ENCODE results near the gene LSAMP. TPM values are rescaled to one million over a fixed set of nuclear protein-coding genes. Genes with fewer than 3 reads are reported as not detected.

The LSAMP gene
- total and polyA plus RNA-seq, 2 experiments from 2014 or later: 2.0 to 2.9 TPM

DNA sequence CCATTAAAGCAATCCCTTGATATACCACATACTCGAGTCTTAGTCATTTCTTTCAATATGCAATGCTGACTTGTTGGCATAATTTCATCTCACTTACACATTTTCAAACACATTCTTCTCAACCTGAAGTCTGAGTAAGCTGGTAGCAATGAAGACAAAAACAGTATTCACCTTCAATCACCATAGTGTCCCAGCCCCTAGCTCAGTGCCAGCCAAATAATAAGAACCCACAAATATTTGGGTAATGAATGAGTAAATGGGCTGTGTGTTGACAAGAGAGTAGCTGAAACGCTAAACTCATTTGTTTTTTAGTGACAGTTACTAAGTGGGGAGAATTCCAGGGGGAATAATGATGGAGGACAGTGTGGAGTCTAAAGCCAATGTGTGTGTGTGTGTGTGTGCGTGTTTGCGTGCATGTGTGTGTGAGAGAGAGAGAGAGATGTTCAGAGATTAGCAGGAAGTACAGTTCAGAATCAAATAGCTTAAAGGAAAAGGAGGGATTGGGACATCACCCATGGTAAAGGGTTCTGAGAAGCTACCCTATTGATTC is 656.3 kb downstream of the LSAMP start:
- no peak overlapping the region for H3K4me2 ChIP-seq
- H3K27me3 Mint-ChIP-seq (ENCODE audit: insufficient read depth, low read depth, poor library complexity): peaks cover 7% of the 10 kb centered on the region
- no peak overlapping the region for H2AFZ ChIP-seq
- peaks cover 21% of the 10 kb centered on the region for H3K4me1 Mint-ChIP-seq
- no peak for DNase-seq (ENCODE audit: low spot score)
- H3K27ac Mint-ChIP-seq: no peak overlapping the region
- no peak for TF ChIP-seq CREB1 (CRISPR knock-in tag; IDR thresholded peaks at IDR 0.05; ENCODE audit: low read depth)
- TF ChIP-seq STAT1 (IDR thresholded peaks at IDR 0.05; ENCODE audit: unreplicated experiment): no peak
- no peak for TF ChIP-seq JUNB (IDR thresholded peaks at IDR 0.05; ENCODE audit: unreplicated experiment)
- TF ChIP-seq POLR2AphosphoS5 (IDR thresholded peaks at IDR 0.05; ENCODE audit: low read depth): no peak
- TF ChIP-seq, protein P1, sequence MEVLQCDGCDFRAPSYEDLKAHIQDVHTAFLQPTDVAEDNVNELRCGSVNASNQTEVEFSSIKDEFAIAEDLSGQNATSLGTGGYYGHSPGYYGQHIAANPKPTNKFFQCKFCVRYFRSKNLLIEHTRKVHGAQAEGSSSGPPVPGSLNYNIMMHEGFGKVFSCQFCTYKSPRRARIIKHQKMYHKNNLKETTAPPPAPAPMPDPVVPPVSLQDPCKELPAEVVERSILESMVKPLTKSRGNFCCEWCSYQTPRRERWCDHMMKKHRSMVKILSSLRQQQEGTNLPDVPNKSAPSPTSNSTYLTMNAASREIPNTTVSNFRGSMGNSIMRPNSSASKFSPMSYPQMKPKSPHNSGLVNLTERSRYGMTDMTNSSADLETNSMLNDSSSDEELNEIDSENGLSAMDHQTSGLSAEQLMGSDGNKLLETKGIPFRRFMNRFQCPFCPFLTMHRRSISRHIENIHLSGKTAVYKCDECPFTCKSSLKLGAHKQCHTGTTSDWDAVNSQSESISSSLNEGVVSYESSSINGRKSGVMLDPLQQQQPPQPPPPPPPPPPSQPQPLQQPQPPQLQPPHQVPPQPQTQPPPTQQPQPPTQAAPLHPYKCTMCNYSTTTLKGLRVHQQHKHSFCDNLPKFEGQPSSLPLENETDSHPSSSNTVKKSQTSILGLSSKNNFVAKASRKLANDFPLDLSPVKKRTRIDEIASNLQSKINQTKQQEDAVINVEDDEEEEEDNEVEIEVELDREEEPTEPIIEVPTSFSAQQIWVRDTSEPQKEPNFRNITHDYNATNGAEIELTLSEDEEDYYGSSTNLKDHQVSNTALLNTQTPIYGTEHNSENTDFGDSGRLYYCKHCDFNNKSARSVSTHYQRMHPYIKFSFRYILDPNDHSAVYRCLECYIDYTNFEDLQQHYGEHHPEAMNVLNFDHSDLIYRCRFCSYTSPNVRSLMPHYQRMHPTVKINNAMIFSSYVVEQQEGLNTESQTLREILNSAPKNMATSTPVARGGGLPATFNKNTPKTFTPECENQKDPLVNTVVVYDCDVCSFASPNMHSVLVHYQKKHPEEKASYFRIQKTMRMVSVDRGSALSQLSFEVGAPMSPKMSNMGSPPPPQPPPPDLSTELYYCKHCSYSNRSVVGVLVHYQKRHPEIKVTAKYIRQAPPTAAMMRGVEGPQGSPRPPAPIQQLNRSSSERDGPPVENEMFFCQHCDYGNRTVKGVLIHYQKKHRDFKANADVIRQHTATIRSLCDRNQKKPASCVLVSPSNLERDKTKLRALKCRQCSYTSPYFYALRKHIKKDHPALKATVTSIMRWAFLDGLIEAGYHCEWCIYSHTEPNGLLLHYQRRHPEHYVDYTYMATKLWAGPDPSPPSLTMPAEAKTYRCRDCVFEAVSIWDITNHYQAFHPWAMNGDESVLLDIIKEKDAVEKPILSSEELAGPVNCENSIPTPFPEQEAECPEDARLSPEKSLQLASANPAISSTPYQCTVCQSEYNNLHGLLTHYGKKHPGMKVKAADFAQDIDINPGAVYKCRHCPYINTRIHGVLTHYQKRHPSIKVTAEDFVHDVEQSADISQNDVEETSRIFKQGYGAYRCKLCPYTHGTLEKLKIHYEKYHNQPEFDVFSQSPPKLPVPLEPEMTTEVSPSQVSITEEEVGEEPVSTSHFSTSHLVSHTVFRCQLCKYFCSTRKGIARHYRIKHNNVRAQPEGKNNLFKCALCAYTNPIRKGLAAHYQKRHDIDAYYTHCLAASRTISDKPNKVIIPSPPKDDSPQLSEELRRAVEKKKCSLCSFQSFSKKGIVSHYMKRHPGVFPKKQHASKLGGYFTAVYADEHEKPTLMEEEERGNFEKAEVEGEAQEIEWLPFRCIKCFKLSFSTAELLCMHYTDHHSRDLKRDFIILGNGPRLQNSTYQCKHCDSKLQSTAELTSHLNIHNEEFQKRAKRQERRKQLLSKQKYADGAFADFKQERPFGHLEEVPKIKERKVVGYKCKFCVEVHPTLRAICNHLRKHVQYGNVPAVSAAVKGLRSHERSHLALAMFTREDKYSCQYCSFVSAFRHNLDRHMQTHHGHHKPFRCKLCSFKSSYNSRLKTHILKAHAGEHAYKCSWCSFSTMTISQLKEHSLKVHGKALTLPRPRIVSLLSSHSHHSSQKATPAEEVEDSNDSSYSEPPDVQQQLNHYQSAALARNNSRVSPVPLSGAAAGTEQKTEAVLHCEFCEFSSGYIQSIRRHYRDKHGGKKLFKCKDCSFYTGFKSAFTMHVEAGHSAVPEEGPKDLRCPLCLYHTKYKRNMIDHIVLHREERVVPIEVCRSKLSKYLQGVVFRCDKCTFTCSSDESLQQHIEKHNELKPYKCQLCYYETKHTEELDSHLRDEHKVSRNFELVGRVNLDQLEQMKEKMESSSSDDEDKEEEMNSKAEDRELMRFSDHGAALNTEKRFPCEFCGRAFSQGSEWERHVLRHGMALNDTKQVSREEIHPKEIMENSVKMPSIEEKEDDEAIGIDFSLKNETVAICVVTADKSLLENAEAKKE (CRISPR knock-in tag; IDR thresholded peaks at IDR 0.05): no peak
- TF ChIP-seq ZNF331 (CRISPR knock-in tag; IDR thresholded peaks at IDR 0.05; ENCODE audit: low read depth): no peak
- no peak for TF ChIP-seq EZH2 (IDR thresholded peaks at IDR 0.05; ENCODE audit: low read depth, unreplicated experiment)
- no peak for TF ChIP-seq NANOG (IDR thresholded peaks at IDR 0.05; ENCODE audit: borderline replicate concordance)
- TF ChIP-seq, protein P2, sequence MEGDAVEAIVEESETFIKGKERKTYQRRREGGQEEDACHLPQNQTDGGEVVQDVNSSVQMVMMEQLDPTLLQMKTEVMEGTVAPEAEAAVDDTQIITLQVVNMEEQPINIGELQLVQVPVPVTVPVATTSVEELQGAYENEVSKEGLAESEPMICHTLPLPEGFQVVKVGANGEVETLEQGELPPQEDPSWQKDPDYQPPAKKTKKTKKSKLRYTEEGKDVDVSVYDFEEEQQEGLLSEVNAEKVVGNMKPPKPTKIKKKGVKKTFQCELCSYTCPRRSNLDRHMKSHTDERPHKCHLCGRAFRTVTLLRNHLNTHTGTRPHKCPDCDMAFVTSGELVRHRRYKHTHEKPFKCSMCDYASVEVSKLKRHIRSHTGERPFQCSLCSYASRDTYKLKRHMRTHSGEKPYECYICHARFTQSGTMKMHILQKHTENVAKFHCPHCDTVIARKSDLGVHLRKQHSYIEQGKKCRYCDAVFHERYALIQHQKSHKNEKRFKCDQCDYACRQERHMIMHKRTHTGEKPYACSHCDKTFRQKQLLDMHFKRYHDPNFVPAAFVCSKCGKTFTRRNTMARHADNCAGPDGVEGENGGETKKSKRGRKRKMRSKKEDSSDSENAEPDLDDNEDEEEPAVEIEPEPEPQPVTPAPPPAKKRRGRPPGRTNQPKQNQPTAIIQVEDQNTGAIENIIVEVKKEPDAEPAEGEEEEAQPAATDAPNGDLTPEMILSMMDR (conservative IDR thresholded peaks at IDR 0.05; ENCODE audit: low read depth in 2 of 2): no peak
- TF ChIP-seq, protein P3, sequence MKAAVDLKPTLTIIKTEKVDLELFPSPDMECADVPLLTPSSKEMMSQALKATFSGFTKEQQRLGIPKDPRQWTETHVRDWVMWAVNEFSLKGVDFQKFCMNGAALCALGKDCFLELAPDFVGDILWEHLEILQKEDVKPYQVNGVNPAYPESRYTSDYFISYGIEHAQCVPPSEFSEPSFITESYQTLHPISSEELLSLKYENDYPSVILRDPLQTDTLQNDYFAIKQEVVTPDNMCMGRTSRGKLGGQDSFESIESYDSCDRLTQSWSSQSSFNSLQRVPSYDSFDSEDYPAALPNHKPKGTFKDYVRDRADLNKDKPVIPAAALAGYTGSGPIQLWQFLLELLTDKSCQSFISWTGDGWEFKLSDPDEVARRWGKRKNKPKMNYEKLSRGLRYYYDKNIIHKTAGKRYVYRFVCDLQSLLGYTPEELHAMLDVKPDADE (IDR thresholded peaks at IDR 0.05): no peak
- TF ChIP-seq EZH2phosphoT487 (IDR thresholded peaks at IDR 0.05; ENCODE audit: unreplicated experiment): no peak
- TF ChIP-seq ZNF114 (CRISPR knock-in tag; IDR thresholded peaks at IDR 0.05): no peak
- H3K4me1 ChIP-seq (ENCODE audit: insufficient read depth): peaks cover 23% of the 10 kb centered on the region
- H3K79me2 ChIP-seq (replicated peaks; ENCODE audit: insufficient read depth): no peaks in the 10 kb centered on the region
- H3K9me2 ChIP-seq (ENCODE audit: insufficient read depth): peaks cover 5% of the 10 kb centered on the region; the same call in 1 of the 2 replicates
- H3F3A ChIP-seq (replicated peaks; ENCODE audit: low read depth): no peaks in the 10 kb centered on the region
- H3K36me3 ChIP-seq (ENCODE audit: insufficient read depth): no peaks in the 10 kb centered on the region
- no peak for ATAC-seq
- H3K36me3 Mint-ChIP-seq (ENCODE audit: low read depth): no peaks in the 10 kb centered on the region; the same call in 1 of the 3 replicates
- H3K4me3 ChIP-seq: no peak overlapping the region
- no peaks in the 10 kb centered on the region for H4K20me1 ChIP-seq (replicated peaks; ENCODE audit: insufficient read depth)
- H3K27ac ChIP-seq (ENCODE audit: low read depth): no peak overlapping the region
- peaks cover 8% of the 10 kb centered on the region for H3K9me3 Mint-ChIP-seq
- no peaks in the 10 kb centered on the region for H3K27me3 ChIP-seq (ENCODE audit: insufficient read depth)
- H3K4me3 Mint-ChIP-seq: no peak overlapping the region
